H1 (cell line): ENCODE data around the gene POC1B. TPM values are rescaled to one million over a fixed set of nuclear protein-coding genes. Genes with fewer than 3 reads are reported as not detected.

ENCODE experiments used
- CTCF ChIA-PET: fragments of 300-600 bp; sonication (Branson Sonifier 250); formaldehyde crosslinking; loops from one replicate; lab custom pipeline; 2021; ENCODE audit not compliant: partially characterized antibody; lab: Charles Lee
- POLR2A ChIA-PET: fragments of 300-600 bp; sonication (Branson Sonifier 250); formaldehyde crosslinking; loops from one replicate; lab custom pipeline; 2021; ENCODE audit warnings: inconsistent platforms; ENCODE audit not compliant: partially characterized antibody; lab: Charles Lee
- DNase-seq, 2 experiments: peaks; one replicate each; pipeline versions ENCODE4 v3.0.0 to v3.0.0-alpha.2; 2010 to 2022; ENCODE audit warnings: low spot score in 2 of 2, low read depth in 1 of 2, mixed read lengths in 1 of 2
- FAIRE-seq: peaks from 2 replicates; lab custom pipeline; 2011; peaks lifted over from hg19 to GRCh38; lab: Jason Lieb, UNC
- H2AFZ ChIP-seq: 2 replicates; pipeline ENCODE4 v1.8.1; 2012; ENCODE audit warnings: low read length, inconsistent platforms
- H2AK5ac ChIP-seq: 2 replicates; pipeline ENCODE4 v1.6.1; 2013; ENCODE audit warnings: low read depth, low read length
- H2BK120ac ChIP-seq: replicated peaks from 2 replicates; pipeline ENCODE3; 2013; ENCODE audit warnings: low read depth, low read length, inconsistent platforms
- H2BK12ac ChIP-seq: 2 replicates; pipeline ENCODE4 v1.6.1; 2013; ENCODE audit warnings: low read depth, low read length
- H2BK15ac ChIP-seq: 2 replicates; pipeline ENCODE4 v1.6.1; 2013; ENCODE audit warnings: low read length
- H2BK20ac ChIP-seq: 2 replicates; pipeline ENCODE4 v1.6.1; 2013; ENCODE audit warnings: low read length
- H2BK5ac ChIP-seq: 2 replicates; pipeline ENCODE4 v1.6.1; 2013; ENCODE audit warnings: low read depth, low read length
- H3K14ac ChIP-seq: 2 replicates; pipeline ENCODE4 v1.6.1; 2013; ENCODE audit warnings: inconsistent platforms; ENCODE audit not compliant: insufficient read length
- H3K18ac ChIP-seq: 2 replicates; pipeline ENCODE4 v1.6.1; 2013; ENCODE audit warnings: low read length; ENCODE audit errors: extremely low read depth
- H3K23ac ChIP-seq: 2 replicates; pipeline ENCODE4 v1.6.1; 2013; ENCODE audit warnings: inconsistent platforms; ENCODE audit not compliant: insufficient read length
- H3K23me2 ChIP-seq: 2 replicates; pipeline ENCODE4 v1.6.1; 2013; ENCODE audit warnings: low read depth, low read length
- H3K27ac ChIP-seq: 2 replicates; pipeline ENCODE4 v1.6.1; 2011; ENCODE audit warnings: low read depth, low read length, inconsistent platforms
- H3K27me3 ChIP-seq, 4 experiments: replicated peaks in 1 of 4; 1 replicate in 1 of 4; 2 replicates in 3 of 4; pipeline versions ENCODE4 v1.6.1 to v1.8.1; 2011 to 2013; ENCODE audit warnings: low read length in 3 of 4, mild to moderate bottlenecking in 3 of 4, inconsistent platforms in 2 of 4, mixed read lengths in 2 of 4, moderate library complexity in 1 of 4; ENCODE audit not compliant: control insufficient read depth in 3 of 4, insufficient read depth in 3 of 4; ENCODE audit errors: extremely low read depth in 1 of 4
- H3K36me3 ChIP-seq, 4 experiments: 2 replicates each; pipeline versions ENCODE4 v1.6.1 to v1.8.1; 2011 to 2013; ENCODE audit warnings: mild to moderate bottlenecking in 4 of 4, low read length in 3 of 4, moderate library complexity in 2 of 4, control low read depth in 1 of 4, inconsistent platforms in 1 of 4; ENCODE audit not compliant: insufficient read depth in 4 of 4, control insufficient read depth in 2 of 4
- H3K4ac ChIP-seq: replicated peaks from 2 replicates; pipeline ENCODE3; 2013; ENCODE audit warnings: low read length, low read depth, mixed read lengths, inconsistent platforms; ENCODE audit not compliant: insufficient read length
- H3K4me1 ChIP-seq, 4 experiments: replicated peaks in 1 of 4; 1 replicate in 1 of 4; 2 replicates in 3 of 4; pipeline versions ENCODE4 v1.6.1 to v1.8.1; 2011 to 2013; ENCODE audit warnings: low read length in 3 of 4, inconsistent platforms in 2 of 4, mixed read lengths in 1 of 4; ENCODE audit not compliant: insufficient read depth in 4 of 4, control insufficient read depth in 3 of 4
- H3K4me2 ChIP-seq, 2 experiments: 2 replicates each; pipeline versions ENCODE4 v1.6.1 to v1.8.1; 2011 to 2013; ENCODE audit warnings: low read depth in 2 of 2, low read length in 2 of 2, control low read depth in 1 of 2, inconsistent platforms in 1 of 2, mild to moderate bottlenecking in 1 of 2; ENCODE audit not compliant: insufficient read depth in 1 of 2
- H3K4me3 ChIP-seq, 4 experiments: fragments of 200-600, 300-600 bp in 1 of 4; sonication (generic), shearing (Covaris generic), sonication (Bioruptor Twin) in 1 of 4; 2 replicates each; pipeline versions ENCODE4 v1.5.1 to v1.8.1; 2011 to 2016; ENCODE audit warnings: low read length in 4 of 4, low read depth in 3 of 4, control low read depth in 2 of 4, inconsistent platforms in 2 of 4, mild to moderate bottlenecking in 2 of 4, mixed read lengths in 1 of 4, moderate library complexity in 1 of 4; ENCODE audit not compliant: insufficient read depth in 2 of 4; ENCODE audit errors: extremely low read depth in 1 of 4
- H3K56ac ChIP-seq: replicated peaks from 2 replicates; pipeline ENCODE3; 2013; ENCODE audit warnings: low read depth, mild to moderate bottlenecking, mixed read lengths, low read length, inconsistent platforms; ENCODE audit not compliant: insufficient read length
- H3K79me1 ChIP-seq: 2 replicates; pipeline ENCODE4 v1.6.1; 2013; ENCODE audit warnings: low read depth, low read length, control low read depth
- H3K79me2 ChIP-seq, 2 experiments: 2 replicates each; pipeline versions ENCODE4 v1.6.1 to v1.8.1; 2012 to 2013; ENCODE audit warnings: low read length in 2 of 2, mild to moderate bottlenecking in 2 of 2, inconsistent platforms in 1 of 2; ENCODE audit not compliant: insufficient read depth in 2 of 2, control insufficient read depth in 1 of 2
- H3K9ac ChIP-seq, 4 experiments: replicated peaks in 1 of 4; 1 replicate in 1 of 4; 2 replicates in 3 of 4; pipeline versions ENCODE4 v1.6.1 to v1.8.1; 2011 to 2013; ENCODE audit warnings: low read depth in 3 of 4, low read length in 3 of 4, control low read depth in 2 of 4, mild to moderate bottlenecking in 2 of 4, moderate library complexity in 2 of 4, inconsistent platforms in 1 of 4; ENCODE audit errors: extremely low read depth in 1 of 4
- H3K9me3 ChIP-seq, 2 experiments: 2 replicates each; pipeline versions ENCODE4 v1.6.1 to v1.8.1; 2012 to 2013; ENCODE audit warnings: mild to moderate bottlenecking in 2 of 2, moderate library complexity in 2 of 2, control low read depth in 1 of 2, inconsistent platforms in 1 of 2, low read depth in 1 of 2, low read length in 1 of 2, mixed read lengths in 1 of 2; ENCODE audit not compliant: insufficient read depth in 2 of 2
- H4K20me1 ChIP-seq, 2 experiments: replicated peaks in 1 of 2; 2 replicates each; pipeline versions ENCODE3 to v1.8.1; 2011 to 2013; ENCODE audit warnings: inconsistent platforms in 2 of 2, low read length in 2 of 2, mild to moderate bottlenecking in 1 of 2; ENCODE audit not compliant: insufficient read depth in 2 of 2, control insufficient read depth in 1 of 2
- H4K5ac ChIP-seq: 2 replicates; pipeline ENCODE4 v1.6.1; 2013; ENCODE audit warnings: low read length, low read depth, mixed read lengths, inconsistent platforms; ENCODE audit not compliant: insufficient read length
- H4K8ac ChIP-seq: 2 replicates; pipeline ENCODE4 v1.8.0; 2013; ENCODE audit warnings: mild to moderate bottlenecking, moderate library complexity, low read length, inconsistent platforms; ENCODE audit not compliant: insufficient read depth; ENCODE audit errors: extremely low read depth
- H4K91ac ChIP-seq: replicated peaks from 2 replicates; pipeline ENCODE3; 2013; ENCODE audit warnings: low read length, mixed read lengths, inconsistent platforms; ENCODE audit not compliant: insufficient read length
- BACH1 ChIP-seq: IDR thresholded peaks from 2 replicates; pipeline ENCODE4 v1.6.1; 2012; ENCODE audit warnings: low read length, improper control_type of control experiment
- CEBPB ChIP-seq: IDR thresholded peaks from 2 replicates; pipeline ENCODE4 v1.6.1; 2012; ENCODE audit warnings: low read depth, low read length
- EP300 ChIP-seq, 2 experiments: IDR thresholded peaks; 1 replicate in 1 of 2; 2 replicates in 1 of 2; pipeline ENCODE4 v1.6.1; 2011 to 2012; ENCODE audit warnings: low read depth in 2 of 2, low read length in 2 of 2, mild to moderate bottlenecking in 2 of 2, borderline replicate concordance in 1 of 2, inconsistent platforms in 1 of 2, moderate library complexity in 1 of 2
- POU5F1 ChIP-seq: IDR thresholded peaks from 2 replicates; pipeline ENCODE4 v1.6.1; 2011; ENCODE audit warnings: low read depth, mild to moderate bottlenecking, low read length, moderate library complexity
- RAD21 ChIP-seq, 2 experiments: IDR thresholded peaks in 1 of 2; conservative IDR thresholded peaks in 1 of 2; 2 replicates each; pipeline ENCODE4 v1.6.1; 2011; ENCODE audit warnings: low read depth in 2 of 2, low read length in 2 of 2, improper control_type of control experiment in 1 of 2, inconsistent platforms in 1 of 2, mild to moderate bottlenecking in 1 of 2, moderate library complexity in 1 of 2
- TEAD4 ChIP-seq: IDR thresholded peaks from 2 replicates; pipeline ENCODE4 v1.6.1; 2012; ENCODE audit warnings: low read depth, low read length, inconsistent platforms, mixed read lengths
- WGBS, 2 experiments: shearing (Covaris generic) in 1 of 2; methylation state at CpG; one replicate each; pipeline versions ENCODE4 v1.1.6 to v1.1.7; 2013 to 2015; ENCODE audit warnings: low lambda C conversion rate in 2 of 2, mixed read lengths in 2 of 2, inconsistent platforms in 1 of 2, low coverage in 1 of 2, missing lambda C conversion rate in 1 of 2; ENCODE audit not compliant: insufficient replicate concordance in 2 of 2, insufficient coverage in 1 of 2, insufficient read length in 1 of 2; ENCODE audit errors: extremely low coverage in 1 of 2, missing lambda C conversion rate in 1 of 2; 5-methylcytosine and 5-hydroxymethylcytosine counted together
- polyA plus RNA-seq, 7 experiments: library from polyadenylated mRNA; depleted of rRNA in 3 of 7; stranded (reverse) in 5 of 7; unstranded in 2 of 7; fragments of >200 nt in 5 of 7; fragments of 200-250 nt in 2 of 7; gene quantifications; 1 replicate in 5 of 7; 2 replicates in 1 of 7; 4 replicates in 1 of 7; pipeline versions ENCODE4 v1.2.1 to v1.2.3, GENCODE V29; 2011 to 2013; ENCODE audit warnings: missing spikeins in 2 of 7, mixed read lengths in 2 of 7
- total RNA-seq: library from RNA; stranded (reverse); fragmentation: NEBNext Ultra II Directional; extraction: Animal tissue kit (Norgen Biotek cat#: 25700); gene quantifications from 2 replicates; pipeline ENCODE4 v1.2.1, GENCODE V29; 2021
- TF ChIP-seq, protein P1 (sequence below): IDR thresholded peaks from 2 replicates; pipeline ENCODE4 v1.6.1; 2012; ENCODE audit warnings: low read length, inconsistent platforms

The POC1B gene
- total and polyA plus RNA-seq, 2 of the 8 experiments (the other 6 are each of a cell fraction or from before 2014, with no cell fraction given), result 7.5 to 16.3 TPM

GRCh38 chr12:89497005-89497404, 28.8 kb downstream of the POC1B start:
- Histone ChIP-seq H3K4me2 (no peak overlapping the region), H2BK15ac (no peak overlapping the region), H2AFZ (no peak overlapping the region), H3K27me3 (no peaks in the 10 kb centered on the region), H2BK5ac (no peak overlapping the region), H3K56ac (no peak overlapping the region), H3K4me1 (0 out of 7 replicates have a peak, but pooled peaks cover 0 to 3% (median 0%) of the 10 kb centered on the region in 4 experiments), H3K9me3 (no peaks in the 10 kb centered on the region), H3K36me3 (no peaks in the 10 kb centered on the region), H2BK20ac (no peak overlapping the region), H3K18ac (no peak overlapping the region), H3K23ac (no peak overlapping the region), H3K79me1 (no peaks in the 10 kb centered on the region), H2BK120ac (no peak overlapping the region)
- 87% methylated on average over 4 of the region's 4 CpGs; no CpG with 5 or more reads in 1 of the 2 experiments for WGBS, 2 experiments
- FAIRE-seq, result no peak
- CTCF ChIA-PET, result interaction anchor here (0.8 to 1.5 kb wide), 7 partner anchors 12 to 480 kb away, joined by 3 to 5 read pairs (median 4); no protein-coding TSS in a partner anchor
- DNase-seq, result no peak
- TF ChIP-seq, protein P1, sequence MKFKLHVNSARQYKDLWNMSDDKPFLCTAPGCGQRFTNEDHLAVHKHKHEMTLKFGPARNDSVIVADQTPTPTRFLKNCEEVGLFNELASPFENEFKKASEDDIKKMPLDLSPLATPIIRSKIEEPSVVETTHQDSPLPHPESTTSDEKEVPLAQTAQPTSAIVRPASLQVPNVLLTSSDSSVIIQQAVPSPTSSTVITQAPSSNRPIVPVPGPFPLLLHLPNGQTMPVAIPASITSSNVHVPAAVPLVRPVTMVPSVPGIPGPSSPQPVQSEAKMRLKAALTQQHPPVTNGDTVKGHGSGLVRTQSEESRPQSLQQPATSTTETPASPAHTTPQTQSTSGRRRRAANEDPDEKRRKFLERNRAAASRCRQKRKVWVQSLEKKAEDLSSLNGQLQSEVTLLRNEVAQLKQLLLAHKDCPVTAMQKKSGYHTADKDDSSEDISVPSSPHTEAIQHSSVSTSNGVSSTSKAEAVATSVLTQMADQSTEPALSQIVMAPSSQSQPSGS, result no peak
- TF ChIP-seq CEBPB, result no peak
- TF ChIP-seq RAD21 (IDR thresholded peaks at IDR 0.05 in 1 of 2, conservative IDR thresholded peaks at IDR 0.05 in 1 of 2; ENCODE audit: low read depth in 2 of 2, low read length in 2 of 2), result no peak
- no peak for TF ChIP-seq POU5F1
- no peak for TF ChIP-seq TEAD4
- TF ChIP-seq BACH1, result no peak
- TF ChIP-seq EP300 (IDR thresholded peaks at IDR 0.05; ENCODE audit: borderline replicate concordance in 1 of 2, low read depth in 2 of 2, low read length in 2 of 2), result no peak
- TF ChIP-seq, all 59 proteins: peak for 0
- no peak overlapping the region for H3K27ac ChIP-seq
- no peak overlapping the region for H3K9ac ChIP-seq
- H2BK12ac ChIP-seq, result no peak overlapping the region
- peaks cover 0 to 1% of the 10 kb centered on the region in 2 experiments for H4K20me1 ChIP-seq
- H2AK5ac ChIP-seq, result no peak overlapping the region
- no peaks in the 10 kb centered on the region for H3K23me2 ChIP-seq
- H3K79me2 ChIP-seq, result no peaks in the 10 kb centered on the region
- H4K5ac ChIP-seq, result no peak overlapping the region
- no peak overlapping the region for H4K8ac ChIP-seq
- H3K4ac ChIP-seq, result no peak overlapping the region
- no peak overlapping the region for H3K14ac ChIP-seq
- POLR2A ChIA-PET, result interaction anchor here (1.7 kb wide), 1 partner anchor 10 kb away, joined by 4 read pairs; no protein-coding TSS in a partner anchor
- no peak overlapping the region for H3K4me3 ChIP-seq
- no peak overlapping the region for H4K91ac ChIP-seq
